NCI-H82 treated with DMSO at 0.1 percent for 48 hours (cell line): ENCODE measurements around the gene TMEM47.

Experiments used
- DNase-seq: peaks from one replicate; lab custom pipeline; 2025; ENCODE audit not compliant: unreplicated experiment; lab: John Stamatoyannopoulos, UW

TMEM47 gene

GRCh38 chrX:34656842-34657725 lies at the start of gene TMEM47:
TSS of gene TMEM47 (minus strand) at chrX:34657285. CDS start at chrX:34657029, 256 bp downstream.
- no peak for DNase-seq

- no peak for DNase-seq
Observed at GRCh38 chrX:34687095-34687494, 30.0 kb upstream of the TMEM47 start.

- DNase-seq, result no peak
Observed at GRCh38 chrX:34659575-34659974, 2.5 kb upstream of the TMEM47 start.

- no peak for DNase-seq
Observed at GRCh38 chrX:34658326-34658725, 1.2 kb upstream of the TMEM47 start.

GRCh38 chrX:34657726-34658070 lies 613 bp upstream of the TMEM47 start:
- DNase-seq, result no peak

- no peak for DNase-seq
Observed at GRCh38 chrX:34656467-34656841, 631 bp downstream of the TMEM47 start.

GRCh38 chrX:34655501-34656455 lies 1.3 kb downstream of the TMEM47 start:
- DNase-seq, result no peak

GRCh38 chrX:34654696-34655490 lies 2.2 kb downstream of the TMEM47 start:
- DNase-seq, result no peak

GRCh38 chrX:34653811-34654210 lies 3.3 kb downstream of the TMEM47 start:
- DNase-seq, result no peak

GRCh38 chrX:34642849-34643248 lies 14.2 kb downstream of the TMEM47 start:
- DNase-seq, result no peak

GRCh38 chrX:34638116-34638515 lies 19.0 kb downstream of the TMEM47 start:
- DNase-seq, result no peak

GRCh38 chrX:34634349-34634748 lies 22.7 kb downstream of the TMEM47 start:
- DNase-seq, result no peak

- no peak for DNase-seq
Observed at GRCh38 chrX:34632384-34632783, 24.7 kb downstream of the TMEM47 start.

GRCh38 chrX:34631479-34632220 lies 25.4 kb downstream of the TMEM47 start:
- no peak for DNase-seq

- no peak for DNase-seq
Observed at GRCh38 chrX:34629572-34629971, 27.5 kb downstream of the TMEM47 start.

GRCh38 chrX:34624416-34624815 lies 32.7 kb downstream of the TMEM47 start:
- no peak for DNase-seq

- no peak for DNase-seq
Observed at GRCh38 chrX:34619920-34620319, 37.2 kb downstream of the TMEM47 start.

- DNase-seq, result no peak
Observed at GRCh38 chrX:34612036-34612435, 45.0 kb downstream of the TMEM47 start.

GRCh38 chrX:34598362-34598761 lies 58.7 kb downstream of the TMEM47 start:
- DNase-seq, result no peak

GRCh38 chrX:34586936-34587335 lies 70.1 kb downstream of the TMEM47 start:
- no peak for DNase-seq
